MM.1S (cell line): ENCODE measurements around the gene SLCO4A1.

Experiments
- EZH2 ChIP-seq: fragments of 300-600 bp; sonication (generic); optimal IDR thresholded peaks from 2 replicates; pipeline ENCODE3; 2017; ENCODE audit warnings: low read depth, mild to moderate bottlenecking, antibody characterized with exemption, low read length, mixed read lengths
- EZH2phosphoT487 ChIP-seq: fragments of 300-600 bp; sonication (generic); IDR thresholded peaks from 2 replicates; pipeline ENCODE4 v1.6.1; 2018; ENCODE audit warnings: antibody characterized with exemption, low read length
- TF ChIP-seq, protein P1 (sequence below): fragments of 300-600 bp; sonication (generic); IDR thresholded peaks from 2 replicates; pipeline ENCODE4 v1.5.1; 2016; ENCODE audit warnings: antibody characterized with exemption, low read length, mixed read lengths

DNA sequence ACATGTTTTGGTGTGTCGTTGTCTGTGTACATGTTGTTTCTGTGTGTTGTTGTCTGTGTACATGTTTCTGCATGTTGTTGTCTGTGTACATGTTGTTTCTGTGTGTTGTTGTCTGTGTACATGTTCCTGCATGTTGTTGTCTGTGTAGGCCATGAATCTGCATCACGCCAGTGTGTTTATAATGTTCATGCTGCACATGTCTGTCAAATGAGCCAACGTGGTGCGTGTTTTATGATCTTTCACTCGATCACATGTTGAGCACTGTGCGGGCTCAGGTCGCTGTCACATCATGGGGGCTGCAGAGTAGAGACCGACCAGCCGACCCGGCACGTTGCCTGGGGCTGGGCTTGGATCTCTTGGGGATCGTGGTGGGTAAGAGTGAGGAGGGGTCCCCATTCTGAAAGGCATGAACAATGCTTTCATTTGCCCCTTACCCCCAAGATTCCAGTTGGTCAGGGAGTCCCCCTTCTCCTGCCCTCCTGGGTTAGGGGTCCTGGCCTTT is 26.5 kb upstream of the SLCO4A1 start:
- TF ChIP-seq EZH2phosphoT487 (no peak), EZH2 (no peak)
- TF ChIP-seq, protein P1, sequence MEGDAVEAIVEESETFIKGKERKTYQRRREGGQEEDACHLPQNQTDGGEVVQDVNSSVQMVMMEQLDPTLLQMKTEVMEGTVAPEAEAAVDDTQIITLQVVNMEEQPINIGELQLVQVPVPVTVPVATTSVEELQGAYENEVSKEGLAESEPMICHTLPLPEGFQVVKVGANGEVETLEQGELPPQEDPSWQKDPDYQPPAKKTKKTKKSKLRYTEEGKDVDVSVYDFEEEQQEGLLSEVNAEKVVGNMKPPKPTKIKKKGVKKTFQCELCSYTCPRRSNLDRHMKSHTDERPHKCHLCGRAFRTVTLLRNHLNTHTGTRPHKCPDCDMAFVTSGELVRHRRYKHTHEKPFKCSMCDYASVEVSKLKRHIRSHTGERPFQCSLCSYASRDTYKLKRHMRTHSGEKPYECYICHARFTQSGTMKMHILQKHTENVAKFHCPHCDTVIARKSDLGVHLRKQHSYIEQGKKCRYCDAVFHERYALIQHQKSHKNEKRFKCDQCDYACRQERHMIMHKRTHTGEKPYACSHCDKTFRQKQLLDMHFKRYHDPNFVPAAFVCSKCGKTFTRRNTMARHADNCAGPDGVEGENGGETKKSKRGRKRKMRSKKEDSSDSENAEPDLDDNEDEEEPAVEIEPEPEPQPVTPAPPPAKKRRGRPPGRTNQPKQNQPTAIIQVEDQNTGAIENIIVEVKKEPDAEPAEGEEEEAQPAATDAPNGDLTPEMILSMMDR, result no peak
